Nephron progenitor cell (in vitro differentiated cells): Measurements from ENCODE around the gene DDX39B.
"Not testable (repeated sequence)": the region's sequence is repeated elsewhere in the genome, so short reads cannot be mapped to it uniquely, and the experiment has no call there.

Source experiments
- DNase-seq: peaks from one replicate; pipeline ENCODE4 v3.0.0; 2021
- H3K27ac Mint-ChIP-seq: 2 replicates; pipeline ENCODE4 v1.8.0; 2021; ENCODE audit warnings: mild to moderate bottlenecking, moderate library complexity, mixed read lengths
- H3K27me3 Mint-ChIP-seq: 2 replicates; pipeline ENCODE4 v1.8.0; 2021; ENCODE audit warnings: mild to moderate bottlenecking, low read depth, mixed read lengths; ENCODE audit not compliant: poor library complexity
- H3K36me3 Mint-ChIP-seq: 2 replicates; pipeline ENCODE4 v1.8.0; 2021; ENCODE audit warnings: low read depth, mixed read lengths
- H3K4me1 Mint-ChIP-seq: 2 replicates; pipeline ENCODE4 v1.8.0; 2021; ENCODE audit warnings: mixed read lengths
- H3K4me3 Mint-ChIP-seq: 2 replicates; pipeline ENCODE4 v1.8.0; 2021; ENCODE audit warnings: mild to moderate bottlenecking, moderate library complexity, mixed read lengths
- H3K9me3 Mint-ChIP-seq: 2 replicates; pipeline ENCODE4 v1.8.0; 2021; ENCODE audit warnings: mild to moderate bottlenecking, moderate library complexity, mixed read lengths
- CTCF ChIP-seq: fragments of 200-600 bp; sonication (generic); IDR thresholded peaks from 2 replicates; pipeline ENCODE4 v1.5.0; 2021; ENCODE audit warnings: antibody characterized with exemption

The DDX39B gene

GRCh38 chr6:31541658-31542521 is at the start of gene DDX39B:
Gene DDX39B, minus strand, starts transcription at chr6:31542003. Its CDS starts 1,471 bp downstream, at chr6:31540532.
- DNase-seq, result peak; percentile 90
- peak within 1 kb of the TSS; percentile 100 for H3K27ac Mint-ChIP-seq
- peaks cover 75% of the 10 kb centered on the region for H3K4me1 Mint-ChIP-seq
- peak within 1 kb of the TSS; percentile 100 for H3K4me3 Mint-ChIP-seq
- no peaks in the 10 kb centered on the region for H3K9me3 Mint-ChIP-seq
- H3K27me3 Mint-ChIP-seq, result peaks cover 3% of the 10 kb centered on the region
- peaks cover 40% of the 10 kb centered on the region for H3K36me3 Mint-ChIP-seq
- no peak for TF ChIP-seq CTCF

- not testable (repeated sequence) for H3K9me3 Mint-ChIP-seq, H3K4me3 Mint-ChIP-seq, H3K36me3 Mint-ChIP-seq
Observed at GRCh38 chr6:31590691-31591090, 48.9 kb upstream of the DDX39B start.

GRCh38 chr6:31588871-31589650 is 47.3 kb upstream of the DDX39B start:
- Mint-ChIP-seq H3K27ac (peak overlapping the region; percentile 14), H3K9me3 (no peaks in the 10 kb centered on the region), H3K36me3 (no peaks in the 10 kb centered on the region), H3K27me3 (peaks cover 5% of the 10 kb centered on the region), H3K4me1 (peaks cover 32% of the 10 kb centered on the region), H3K4me3 (no peak overlapping the region)
- DNase-seq, result no peak
- no peak for TF ChIP-seq CTCF

More at GRCh38 chr6:31590691-31591090, 48.9 kb upstream of the DDX39B start:
- H3K27ac Mint-ChIP-seq, H3K27me3 Mint-ChIP-seq, DNase-seq: not testable (repeated sequence)
- H3K4me1 Mint-ChIP-seq, result peaks cover 30% of the 10 kb centered on the region

GRCh38 chr6:31587791-31588777 is 46.3 kb upstream of the DDX39B start:
- Mint-ChIP-seq H3K36me3 (no peaks in the 10 kb centered on the region), H3K27me3 (peaks cover 7% of the 10 kb centered on the region), H3K27ac (no peak overlapping the region), H3K4me3 (no peak overlapping the region), H3K9me3 (no peaks in the 10 kb centered on the region), H3K4me1 (peaks cover 32% of the 10 kb centered on the region)
- no peak for DNase-seq
- no peak for TF ChIP-seq CTCF

GRCh38 chr6:31586599-31587281 is 44.9 kb upstream of the DDX39B start:
- TF ChIP-seq CTCF, result no peak
- no peak for DNase-seq
- Mint-ChIP-seq H3K36me3 (no peaks in the 10 kb centered on the region), H3K4me1 (peaks cover 40% of the 10 kb centered on the region), H3K9me3 (no peaks in the 10 kb centered on the region), H3K27ac (no peak overlapping the region), H3K27me3 (peaks cover 20% of the 10 kb centered on the region), H3K4me3 (no peak overlapping the region)
